ENCODE results near the gene AR.

The AR gene

DNA sequence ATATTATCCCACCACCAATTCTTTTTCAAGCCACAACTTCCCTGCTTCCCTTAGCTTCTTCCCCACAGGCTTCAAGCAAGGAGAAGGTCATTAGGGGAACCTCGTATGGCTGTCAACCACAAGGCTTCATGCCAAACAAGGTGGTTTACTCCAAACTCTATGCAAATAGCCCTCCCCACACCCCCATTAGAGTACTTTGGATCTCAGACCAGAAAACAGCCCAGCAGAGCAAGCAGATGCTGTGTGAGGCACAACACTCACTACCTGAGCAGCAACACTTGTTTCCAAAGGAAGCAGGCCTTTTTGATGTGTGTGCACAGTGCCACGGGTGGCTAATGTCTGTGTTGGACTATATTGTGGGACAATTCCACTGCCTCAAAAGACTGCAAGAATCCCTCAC is 189.0 kb downstream of the AR start:
- DNase-seq = no peak

- DNase-seq = no peak
Measured at GRCh38 chrX:67734111-67734753, 190.4 kb downstream of the AR start.

- no peak for DNase-seq
Measured at GRCh38 chrX:67749536-67749935, 205.7 kb downstream of the AR start.

- no peak for DNase-seq
Measured at GRCh38 chrX:67750694-67751093, 206.9 kb downstream of the AR start.

- no peak for DNase-seq
Measured at GRCh38 chrX:67759018-67759417, 215.2 kb downstream of the AR start.

DNA sequence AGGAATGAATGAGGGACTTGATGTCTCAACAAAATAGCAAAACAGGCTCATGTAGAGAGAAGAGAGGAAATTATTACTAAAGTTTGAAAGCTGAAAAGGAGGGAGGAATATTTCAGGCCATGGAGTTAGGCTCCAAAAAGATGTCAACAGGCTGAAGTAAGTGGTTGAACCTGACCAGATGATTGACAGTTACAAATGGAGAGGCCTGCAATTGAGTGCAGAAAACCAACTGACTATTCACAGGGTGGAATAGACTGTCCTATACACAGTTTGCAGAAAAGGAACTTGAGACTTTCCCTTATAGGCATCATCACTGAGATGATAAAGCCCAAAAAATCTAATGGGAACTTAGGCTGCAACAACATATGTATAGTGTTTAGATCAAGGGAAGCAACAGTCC is 233.3 kb downstream of the AR start:
- no peak for DNase-seq

DNA sequence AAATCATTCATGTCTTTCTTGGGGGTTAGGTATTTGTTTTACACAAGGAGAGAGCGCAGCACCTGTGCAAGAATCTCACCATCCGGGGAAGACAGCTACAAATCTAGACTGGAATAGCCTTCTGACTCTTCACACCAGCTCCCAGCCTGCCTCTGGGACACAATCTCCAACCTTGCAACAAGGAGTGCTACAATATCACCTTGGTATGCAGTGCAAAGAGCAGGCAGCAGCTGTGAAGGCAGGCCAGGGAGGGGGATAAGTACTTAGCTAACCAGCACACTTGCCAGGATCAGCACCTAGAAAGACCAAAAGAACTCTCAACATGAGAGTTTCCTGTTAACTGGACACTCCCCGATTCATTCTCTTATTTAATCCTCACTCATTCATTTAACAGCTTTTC is 235.3 kb downstream of the AR start:
- DNase-seq = no peak

All from 8988T (cell line).